Ishikawa (cell line): ENCODE measurements around the gene ROPN1L.

Experiments
- EP300 ChIP-seq: IDR thresholded peaks from 2 replicates; pipeline ENCODE4 v1.6.1; 2012; ENCODE audit warnings: borderline replicate concordance
- FOXM1 ChIP-seq: IDR thresholded peaks from 2 replicates; pipeline ENCODE4 v1.6.1; 2012; ENCODE audit warnings: low read depth, borderline replicate concordance
- RAD21 ChIP-seq: IDR thresholded peaks from 2 replicates; pipeline ENCODE4 v1.6.1; 2012; ENCODE audit warnings: low read depth
- ZBTB7A ChIP-seq: IDR thresholded peaks from 2 replicates; pipeline ENCODE4 v1.6.1; 2012; ENCODE audit warnings: low read depth

GRCh38 chr5:10411336-10411735 lies 30.3 kb upstream of the ROPN1L start:
- TF ChIP-seq EP300 (no peak), FOXM1 (no peak), RAD21 (no peak), ZBTB7A (no peak)
